AG04449 (cell line): ENCODE results near the gene SGMS1.

ENCODE experiments used
- CTCF ChIA-PET: fragments of 350-600 bp; formaldehyde crosslinking; extraction: SDS; loops from one replicate; lab custom pipeline; 2021; ENCODE audit warnings: antibody characterized with exemption; lab: Yijun Ruan, JAX
- POLR2A ChIA-PET: fragments of 400-600, 350-600 bp; formaldehyde crosslinking; extraction: SDS; loops from one replicate; lab custom pipeline; 2020; ENCODE audit warnings: antibody characterized with exemption, inconsistent platforms; lab: Yijun Ruan, JAX
- DNase-seq: peaks from one replicate; pipeline ENCODE4 v3.0.0-alpha.2; 2010; ENCODE audit warnings: low read depth, low spot score
- H3K4me3 ChIP-seq: 2 replicates; pipeline ENCODE4 v1.5.1; 2011; ENCODE audit warnings: low read depth, mild to moderate bottlenecking, control low read depth, low read length
- CTCF ChIP-seq: IDR thresholded peaks from one replicate; pipeline ENCODE4 v1.5.1; 2011; ENCODE audit warnings: mild to moderate bottlenecking, moderate library complexity, low read length, control low read depth, inconsistent platforms; ENCODE audit not compliant: insufficient read depth; ENCODE audit errors: missing control alignments

Gene SGMS1

GRCh38 chr10:50336140-50336539, 287.6 kb downstream of the SGMS1 start:
- CTCF ChIA-PET: no interaction called here

GRCh38 chr10:50335397-50335796, 288.4 kb downstream of the SGMS1 start:
- no peak for TF ChIP-seq CTCF
- POLR2A ChIA-PET: no interaction called here
- CTCF ChIA-PET: no interaction called here
- H3K4me3 ChIP-seq: no peak overlapping the region
- DNase-seq: no peak

More at GRCh38 chr10:50336140-50336539, 287.6 kb downstream of the SGMS1 start:
- H3K4me3 ChIP-seq: no peak overlapping the region
- no peak for DNase-seq
- no peak for TF ChIP-seq CTCF
- POLR2A ChIA-PET: no interaction called here

- CTCF ChIA-PET: no interaction called here
- no peak for DNase-seq
- POLR2A ChIA-PET: no interaction called here
Observed at GRCh38 chr10:50334273-50334672, 289.5 kb downstream of the SGMS1 start.

GRCh38 chr10:50333872-50334271, 289.9 kb downstream of the SGMS1 start:
- DNase-seq: no peak
- TF ChIP-seq CTCF: no peak
- ChIA-PET CTCF (no interaction called here), POLR2A (no interaction called here)
- H3K4me3 ChIP-seq: no peak overlapping the region

More at GRCh38 chr10:50334273-50334672, 289.5 kb downstream of the SGMS1 start:
- no peak overlapping the region for H3K4me3 ChIP-seq
- TF ChIP-seq CTCF: no peak

- no peak for DNase-seq
- POLR2A ChIA-PET: no interaction called here
Observed at GRCh38 chr10:50332108-50332842, 291.5 kb downstream of the SGMS1 start.

More at GRCh38 chr10:50332108-50332842, 291.5 kb downstream of the SGMS1 start:
- CTCF ChIA-PET: interaction anchor here (1.6 kb wide), 1 partner anchor 36 kb away, joined by 3 read pairs; no protein-coding TSS in a partner anchor
- no peak for TF ChIP-seq CTCF
- no peak overlapping the region for H3K4me3 ChIP-seq
